Suprapubic skin (tissue), 4 donors: Measurements from ENCODE around the gene TGFB2. TPM values are rescaled to one million over a fixed set of nuclear protein-coding genes. Genes with fewer than 3 reads are reported as not detected.

Experiments
- DNase-seq, 2 donors: peaks; one replicate each; pipeline ENCODE4 v3.0.0-alpha.2; 2019; ENCODE audit warnings: low spot score in 2 of 2
- H3K27ac ChIP-seq: fragments of 200-600 bp; sonication (generic); one replicate; pipeline ENCODE4 v1.5.1; 2019
- H3K27me3 ChIP-seq: fragments of 200-600 bp; sonication (generic); one replicate; pipeline ENCODE4 v1.5.1; 2019
- H3K36me3 ChIP-seq: fragments of 200-600 bp; sonication (generic); one replicate; pipeline ENCODE4 v1.5.1; 2019
- H3K4me1 ChIP-seq: fragments of 200-600 bp; sonication (generic); one replicate; pipeline ENCODE4 v1.5.1; 2019
- H3K4me3 ChIP-seq: fragments of 200-600 bp; sonication (generic); one replicate; pipeline ENCODE4 v1.5.1; 2019; ENCODE audit warnings: mild to moderate bottlenecking
- H3K9me3 ChIP-seq: fragments of 200-600 bp; sonication (generic); one replicate; pipeline ENCODE4 v1.5.1; 2019
- CTCF ChIP-seq, 2 donors: fragments of 200-600 bp in 1 of 2; fragments of 450-650 bp in 1 of 2; sonication (generic) in 1 of 2; IDR thresholded peaks; one replicate each; pipeline ENCODE4 v1.5.1; 2016 to 2019; ENCODE audit warnings: antibody characterized with exemption in 2 of 2, mild to moderate bottlenecking in 1 of 2, moderate library complexity in 1 of 2
- EP300 ChIP-seq: sonication (generic); formaldehyde crosslinking; IDR thresholded peaks from one replicate; pipeline ENCODE4 v1.6.1; 2017; ENCODE audit warnings: antibody characterized with exemption
- POLR2A ChIP-seq, 2 donors: fragments of 450-650 bp; IDR thresholded peaks; one replicate each; pipeline ENCODE4 v1.6.1; 2017; ENCODE audit warnings: antibody characterized with exemption in 2 of 2, mild to moderate bottlenecking in 2 of 2, moderate library complexity in 2 of 2
- POLR2AphosphoS5 ChIP-seq, 3 donors: sonication (generic); formaldehyde crosslinking; IDR thresholded peaks; one replicate each; pipeline ENCODE4 v1.6.1; 2017; ENCODE audit warnings: antibody characterized with exemption in 3 of 3
- WGBS: methylation state at CpG from one replicate; pipeline ENCODE4 v1.1.5; 2018; 5-methylcytosine and 5-hydroxymethylcytosine counted together
- total RNA-seq, 4 donors: library from RNA; depleted of rRNA; stranded (reverse); fragments of >200 nt; gene quantifications; one replicate each; pipeline ENCODE4 v1.1.0, GENCODE V29; 2016

The TGFB2 gene
- total RNA-seq, 4 donors from 2014 or later: 0.60 to 3.9 (median 3.0) TPM

GRCh38 chr1:218401441-218401997 lies 56.4 kb downstream of the TGFB2 start:
- Histone ChIP-seq H3K36me3 (no peaks in the 10 kb centered on the region), H3K27me3 (no peaks in the 10 kb centered on the region), H3K9me3 (no peaks in the 10 kb centered on the region), H3K27ac (no peak overlapping the region), H3K4me3 (no peak overlapping the region), H3K4me1 (no peaks in the 10 kb centered on the region)
- no peak for DNase-seq
- WGBS: 87% methylated on average over 12 of the region's 12 CpGs
- TF ChIP-seq POLR2A (IDR thresholded peaks at IDR 0.05) (no peak), CTCF (IDR thresholded peaks at IDR 0.05) (no peak), EP300 (no peak), POLR2AphosphoS5 (IDR thresholded peaks at IDR 0.05) (no peak)

GRCh38 chr1:218401998-218402785 lies 57.1 kb downstream of the TGFB2 start:
- WGBS: 92% methylated on average over 8 of the region's 8 CpGs
- no peak for DNase-seq

GRCh38 chr1:218402786-218403120 lies 57.6 kb downstream of the TGFB2 start:
- H3K4me3 ChIP-seq: no peak overlapping the region
- DNase-seq: no peak
- no peaks in the 10 kb centered on the region for H3K4me1 ChIP-seq
- H3K36me3 ChIP-seq: no peaks in the 10 kb centered on the region
- WGBS: 84% methylated on average over 7 of the region's 7 CpGs
- no peak for TF ChIP-seq POLR2AphosphoS5 (IDR thresholded peaks at IDR 0.05)
- no peak for TF ChIP-seq CTCF (IDR thresholded peaks at IDR 0.05)
- TF ChIP-seq POLR2A (IDR thresholded peaks at IDR 0.05): no peak
- no peak for TF ChIP-seq EP300
- H3K27ac ChIP-seq: no peak overlapping the region
- H3K27me3 ChIP-seq: no peaks in the 10 kb centered on the region
- H3K9me3 ChIP-seq: no peaks in the 10 kb centered on the region

More at GRCh38 chr1:218401998-218402785, 57.1 kb downstream of the TGFB2 start:
- Histone ChIP-seq H3K27me3 (no peaks in the 10 kb centered on the region), H3K4me1 (no peaks in the 10 kb centered on the region), H3K27ac (no peak overlapping the region), H3K36me3 (no peaks in the 10 kb centered on the region), H3K4me3 (no peak overlapping the region), H3K9me3 (no peaks in the 10 kb centered on the region)
- TF ChIP-seq CTCF (IDR thresholded peaks at IDR 0.05) (no peak), POLR2A (IDR thresholded peaks at IDR 0.05) (no peak), POLR2AphosphoS5 (IDR thresholded peaks at IDR 0.05) (no peak)

DNA sequence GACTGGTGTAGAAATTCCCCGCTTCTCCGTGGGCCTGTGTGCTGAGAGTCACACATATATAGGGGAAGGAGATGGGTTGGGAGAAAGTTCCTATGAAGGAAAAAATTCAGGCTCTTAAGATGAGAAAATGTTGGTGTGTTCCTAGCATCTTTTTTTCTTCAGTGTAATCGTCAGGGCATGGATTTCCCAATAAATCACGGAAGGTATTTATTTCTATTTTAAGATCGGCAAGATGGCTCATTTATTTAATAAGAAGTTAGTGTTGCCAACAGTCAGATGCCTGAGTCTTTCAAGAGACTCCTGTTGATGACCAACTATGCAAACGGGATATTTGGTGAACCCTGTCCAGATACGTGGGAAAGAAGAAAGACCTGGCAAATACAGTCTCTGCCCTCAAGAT lies 58.2 kb downstream of the TGFB2 start:
- TF ChIP-seq POLR2AphosphoS5 (IDR thresholded peaks at IDR 0.05) (no peak), CTCF (IDR thresholded peaks at IDR 0.05) (no peak)
- Histone ChIP-seq H3K36me3 (no peaks in the 10 kb centered on the region), H3K27me3 (no peaks in the 10 kb centered on the region), H3K27ac (no peak overlapping the region), H3K9me3 (no peaks in the 10 kb centered on the region), H3K4me1 (no peaks in the 10 kb centered on the region), H3K4me3 (no peak overlapping the region)
- WGBS: 73% methylated on average over 7 of the region's 7 CpGs
- DNase-seq: no peak

DNA sequence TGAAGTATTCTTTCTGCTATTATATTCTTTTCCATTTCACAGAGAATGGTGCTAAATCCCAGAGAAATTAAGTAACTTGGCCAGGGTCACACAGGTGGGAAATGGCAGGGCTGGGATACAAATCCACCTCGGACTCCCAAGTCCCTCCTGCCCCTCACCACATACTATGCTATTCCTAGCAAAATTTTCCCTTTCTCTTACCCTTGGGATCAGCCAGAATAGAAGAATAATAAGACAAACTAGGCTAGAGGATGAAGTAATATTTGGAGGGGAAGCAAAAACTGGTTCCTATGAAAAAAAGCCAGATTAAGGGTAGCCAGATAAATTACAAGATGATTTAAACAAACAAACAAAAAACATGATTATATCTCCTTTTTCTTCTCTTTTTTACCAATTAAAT lies 62.5 kb downstream of the TGFB2 start:
- no peak overlapping the region for H3K4me3 ChIP-seq
- TF ChIP-seq POLR2AphosphoS5 (IDR thresholded peaks at IDR 0.05) (no peak), CTCF (IDR thresholded peaks at IDR 0.05) (no peak), EP300 (no peak), POLR2A (IDR thresholded peaks at IDR 0.05) (no peak)
- no peaks in the 10 kb centered on the region for H3K9me3 ChIP-seq
- no peaks in the 10 kb centered on the region for H3K27me3 ChIP-seq
- H3K36me3 ChIP-seq: no peaks in the 10 kb centered on the region
- WGBS: 61% methylated on average over 1 of the region's 1 CpG
- no peak for DNase-seq
- H3K27ac ChIP-seq: no peak overlapping the region
- H3K4me1 ChIP-seq: no peaks in the 10 kb centered on the region
